ENCODE results near the gene SORCS2.
"Not testable (repeated sequence)": the region's sequence is repeated elsewhere in the genome, so short reads cannot be mapped to it uniquely, and the experiment has no call there.

The SORCS2 gene

GRCh38 chr4:7208509-7209451 is 16.4 kb downstream of the SORCS2 start:
- no peak for TF ChIP-seq CTCF (IDR thresholded peaks at IDR 0.05; ENCODE audit: extremely low read depth, missing control alignments)
- no peak for DNase-seq (ENCODE audit: low spot score)

GRCh38 chr4:7209699-7210098 is 17.4 kb downstream of the SORCS2 start:
- no peak for DNase-seq (ENCODE audit: low spot score)
- no peak for TF ChIP-seq CTCF (IDR thresholded peaks at IDR 0.05; ENCODE audit: extremely low read depth, missing control alignments)

GRCh38 chr4:7210824-7211223 is 18.5 kb downstream of the SORCS2 start:
- TF ChIP-seq CTCF (IDR thresholded peaks at IDR 0.05; ENCODE audit: extremely low read depth, missing control alignments), result no peak
- no peak for DNase-seq (ENCODE audit: low spot score)

GRCh38 chr4:7212101-7212674 is 19.9 kb downstream of the SORCS2 start:
- DNase-seq (ENCODE audit: low spot score), result no peak
- no peak for TF ChIP-seq CTCF (IDR thresholded peaks at IDR 0.05; ENCODE audit: extremely low read depth, missing control alignments)

- TF ChIP-seq CTCF (IDR thresholded peaks at IDR 0.05; ENCODE audit: extremely low read depth, missing control alignments), result no peak
- no peak for DNase-seq (ENCODE audit: low spot score)
These were observed 20.6 kb downstream of the SORCS2 start for GRCh38 chr4:7212921-7213320.

GRCh38 chr4:7213807-7214206 is 21.5 kb downstream of the SORCS2 start:
- no peak for DNase-seq (ENCODE audit: low spot score)
- no peak for TF ChIP-seq CTCF (IDR thresholded peaks at IDR 0.05; ENCODE audit: extremely low read depth, missing control alignments)

- TF ChIP-seq CTCF (IDR thresholded peaks at IDR 0.05; ENCODE audit: extremely low read depth, missing control alignments), result no peak
- DNase-seq (ENCODE audit: low spot score), result no peak
These were observed 22.0 kb downstream of the SORCS2 start for GRCh38 chr4:7214359-7214758.

- DNase-seq (ENCODE audit: low spot score), result not testable (repeated sequence)
These were observed 22.8 kb downstream of the SORCS2 start for GRCh38 chr4:7215187-7215586.

Measured in GM20000 (cell line).